Transverse colon (tissue), 4 donors: Measurements from ENCODE around the gene GOLGA6L10. TPM values are rescaled to one million over a fixed set of nuclear protein-coding genes. Genes with fewer than 3 reads are reported as not detected.
"Not testable (repeated sequence)": the region's sequence is repeated elsewhere in the genome, so short reads cannot be mapped to it uniquely, and the experiment has no call there.

Experiments
- DNase-seq: peaks from one replicate; pipeline ENCODE4 v3.0.0-alpha.2; 2019
- H3K27ac ChIP-seq, 4 donors: fragments of 200-600 bp; sonication (generic); 2 replicates each; pipeline ENCODE4 v1.5.1; 2016 to 2018; ENCODE audit warnings: inconsistent platforms in 4 of 4
- H3K27me3 ChIP-seq: fragments of 200-600 bp; sonication (generic); 2 replicates; pipeline ENCODE4 v1.5.1; 2017; ENCODE audit warnings: inconsistent platforms
- H3K36me3 ChIP-seq, 4 donors: fragments of 200-600 bp; sonication (generic); 2 replicates each; pipeline ENCODE4 v1.5.1; 2017 to 2019; ENCODE audit warnings: inconsistent platforms in 4 of 4
- H3K4me1 ChIP-seq, 4 donors: fragments of 200-600 bp; sonication (generic); 2 replicates each; pipeline ENCODE4 v1.5.1; 2017 to 2020; ENCODE audit warnings: inconsistent platforms in 4 of 4
- H3K4me3 ChIP-seq, 4 donors: fragments of 200-600 bp; sonication (generic); 1 replicate in 1 of 4; 2 replicates in 3 of 4; pipeline versions ENCODE4 v1.5.1 to v1.6.1; 2017 to 2019; ENCODE audit warnings: inconsistent platforms in 4 of 4
- H3K9me3 ChIP-seq, 2 donors: fragments of 200-600 bp; sonication (generic); 2 replicates each; pipeline ENCODE4 v1.5.1; 2017 to 2019; ENCODE audit warnings: inconsistent platforms in 2 of 2
- EP300 ChIP-seq: sonication (generic); formaldehyde crosslinking; IDR thresholded peaks from one replicate; pipeline ENCODE4 v1.6.1; 2017; ENCODE audit warnings: antibody characterized with exemption, low read depth
- POLR2A ChIP-seq: fragments of 450-650 bp; IDR thresholded peaks from one replicate; pipeline ENCODE4 v1.6.1; 2016; ENCODE audit warnings: antibody characterized with exemption, mild to moderate bottlenecking, moderate library complexity
- POLR2AphosphoS5 ChIP-seq, 3 donors: sonication (generic); formaldehyde crosslinking; IDR thresholded peaks; one replicate each; pipeline ENCODE4 v1.6.1; 2016; ENCODE audit warnings: antibody characterized with exemption in 3 of 3
- WGBS, 2 donors: methylation state at CpG; one replicate each; pipeline ENCODE4 v1.1.5; 2018; ENCODE audit warnings: low coverage in 1 of 2; 5-methylcytosine and 5-hydroxymethylcytosine counted together
- in situ Hi-C, 4 donors: fragments of 200-750 bp; cut with MboI; loops; one replicate each; pipeline versions ENCODE4 v1.15.0 to v1.15.1; 2017; ENCODE audit warnings: low sequenced_read_pairs in 3 of 4, low pct_ligation_motif_present in 1 of 4, low pct_unique_long_range_greater_than_20kb in 1 of 4
- intact Hi-C: fragments of 100-400 bp; cut with DNase I; formaldehyde crosslinking; loops from one replicate; pipeline ENCODE4 v1.15.1; 2023; ENCODE audit warnings: low total_unique reads
- total RNA-seq, 4 donors: library from RNA; depleted of rRNA; stranded (reverse); fragments of >200 nt; gene quantifications; one replicate each; pipeline ENCODE4 v1.1.0, GENCODE V29; 2016
- TF ChIP-seq, protein P1 (sequence below), 5 experiments: fragments of 200-600 bp in 3 of 5; fragments of 450-650 bp in 2 of 5; sonication (generic) in 3 of 5; IDR thresholded peaks; 1 replicate in 2 of 5; 2 replicates in 3 of 5; pipeline ENCODE4 v1.5.1; 2016 to 2017; ENCODE audit warnings: antibody characterized with exemption in 5 of 5, inconsistent platforms in 3 of 5, mild to moderate bottlenecking in 2 of 5, moderate library complexity in 1 of 5

GOLGA6L10 gene, protein sequence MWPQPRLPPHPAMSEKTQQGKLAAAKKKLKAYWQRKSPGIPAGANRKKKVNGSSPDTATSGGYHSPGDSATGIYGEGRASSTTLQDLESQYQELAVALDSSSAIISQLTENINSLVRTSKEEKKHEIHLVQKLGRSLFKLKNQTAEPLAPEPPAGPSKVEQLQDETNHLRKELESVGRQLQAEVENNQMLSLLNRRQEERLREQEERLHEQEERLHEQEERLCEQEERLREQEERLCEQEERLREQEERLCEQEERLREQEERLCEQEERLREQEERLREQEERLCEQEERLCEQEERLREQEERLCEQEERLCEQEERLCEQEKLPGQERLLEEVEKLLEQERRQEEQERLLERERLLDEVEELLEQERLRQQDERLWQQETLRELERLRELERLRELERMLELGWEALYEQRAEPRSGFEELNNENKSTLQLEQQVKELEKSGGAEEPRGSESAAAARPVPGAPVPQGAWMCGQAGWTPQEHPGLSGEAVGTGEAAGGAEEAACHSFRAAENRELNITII
- total RNA-seq: 10 to 100 TPM in 1 of 4 donors, 1 to 10 TPM in 2, not detected in 1; 1.2 to 17.1 (median 1.3) TPM

DNA sequence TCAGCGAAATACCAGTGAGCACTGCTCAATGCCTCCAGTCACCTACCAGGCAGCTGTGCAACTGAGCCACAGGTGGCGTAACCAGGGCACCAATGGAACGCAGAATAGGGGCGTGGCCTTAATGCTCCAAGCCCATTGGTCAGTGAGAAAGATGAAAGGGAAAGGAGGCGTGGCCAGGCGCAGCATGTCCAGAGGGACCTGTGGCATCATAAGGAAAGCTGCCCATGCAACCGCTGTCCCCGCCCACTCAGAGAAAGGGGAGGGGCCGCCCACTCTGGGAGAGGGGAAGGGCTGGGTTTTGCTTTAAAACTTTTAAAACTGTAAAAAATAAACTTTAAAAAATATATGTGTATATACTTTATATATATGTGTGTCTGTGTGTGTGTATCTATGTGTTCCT lies at the start of gene GOLGA6L10:
GOLGA6L10 (minus strand) TSS at position 101 of the 400 bp plus-strand sequence; CDS start at position 1, 100 bp downstream.
- H3K27ac ChIP-seq, DNase-seq, H3K4me3 ChIP-seq, H3K9me3 ChIP-seq, in situ Hi-C loops, H3K36me3 ChIP-seq, intact Hi-C loops, H3K4me1 ChIP-seq, H3K27me3 ChIP-seq: not testable (repeated sequence)
- WGBS, 2 donors: no CpG with 5 or more reads among the region's 9 CpGs

DNA sequence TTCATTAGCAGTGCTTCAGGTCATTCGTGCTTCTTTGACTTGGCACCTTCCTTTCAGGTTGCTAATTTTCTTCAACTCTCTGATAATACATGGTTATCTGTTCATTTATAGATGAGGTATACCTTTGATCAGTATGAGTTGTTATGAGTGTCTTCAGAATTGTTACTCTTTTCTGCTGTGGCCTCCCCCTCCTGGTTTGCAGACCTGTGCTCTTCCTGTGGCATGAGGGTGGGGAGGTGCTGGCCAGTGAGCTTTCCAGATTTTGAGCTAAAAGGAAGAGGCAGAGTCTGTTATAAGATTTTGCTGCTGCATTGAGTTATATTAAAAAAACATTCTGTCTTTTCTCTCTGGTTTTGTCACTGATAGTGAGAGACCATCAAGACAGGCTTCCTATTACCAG lies 49.5 kb upstream of the GOLGA6L10 start:
- in situ Hi-C loops: loop anchor here in 2 of 4 donors (25.0 kb wide), 2 partner anchors 139 to 189 kb away; partner anchors contain the start of gene RPS17 (in 1 of the 2)
- TF ChIP-seq POLR2A: no peak
- TF ChIP-seq EP300: no peak
- no peak for TF ChIP-seq POLR2AphosphoS5 (IDR thresholded peaks at IDR 0.05)
- TF ChIP-seq, protein P1, sequence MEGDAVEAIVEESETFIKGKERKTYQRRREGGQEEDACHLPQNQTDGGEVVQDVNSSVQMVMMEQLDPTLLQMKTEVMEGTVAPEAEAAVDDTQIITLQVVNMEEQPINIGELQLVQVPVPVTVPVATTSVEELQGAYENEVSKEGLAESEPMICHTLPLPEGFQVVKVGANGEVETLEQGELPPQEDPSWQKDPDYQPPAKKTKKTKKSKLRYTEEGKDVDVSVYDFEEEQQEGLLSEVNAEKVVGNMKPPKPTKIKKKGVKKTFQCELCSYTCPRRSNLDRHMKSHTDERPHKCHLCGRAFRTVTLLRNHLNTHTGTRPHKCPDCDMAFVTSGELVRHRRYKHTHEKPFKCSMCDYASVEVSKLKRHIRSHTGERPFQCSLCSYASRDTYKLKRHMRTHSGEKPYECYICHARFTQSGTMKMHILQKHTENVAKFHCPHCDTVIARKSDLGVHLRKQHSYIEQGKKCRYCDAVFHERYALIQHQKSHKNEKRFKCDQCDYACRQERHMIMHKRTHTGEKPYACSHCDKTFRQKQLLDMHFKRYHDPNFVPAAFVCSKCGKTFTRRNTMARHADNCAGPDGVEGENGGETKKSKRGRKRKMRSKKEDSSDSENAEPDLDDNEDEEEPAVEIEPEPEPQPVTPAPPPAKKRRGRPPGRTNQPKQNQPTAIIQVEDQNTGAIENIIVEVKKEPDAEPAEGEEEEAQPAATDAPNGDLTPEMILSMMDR (IDR thresholded peaks at IDR 0.05): no peak
- Histone ChIP-seq H3K9me3 (no peaks in the 10 kb centered on the region), H3K4me3 (no peak overlapping the region), H3K27ac (no peak overlapping the region), H3K4me1 (no peaks in the 10 kb centered on the region), H3K36me3 (no peaks in the 10 kb centered on the region), H3K27me3 (no peaks in the 10 kb centered on the region)
- intact Hi-C loops: no loop called here
- 100% methylated on average over 1 of the region's 1 CpG; no CpG with 5 or more reads in 1 of the 2 donors for WGBS, 2 donors
- no peak for DNase-seq

DNA sequence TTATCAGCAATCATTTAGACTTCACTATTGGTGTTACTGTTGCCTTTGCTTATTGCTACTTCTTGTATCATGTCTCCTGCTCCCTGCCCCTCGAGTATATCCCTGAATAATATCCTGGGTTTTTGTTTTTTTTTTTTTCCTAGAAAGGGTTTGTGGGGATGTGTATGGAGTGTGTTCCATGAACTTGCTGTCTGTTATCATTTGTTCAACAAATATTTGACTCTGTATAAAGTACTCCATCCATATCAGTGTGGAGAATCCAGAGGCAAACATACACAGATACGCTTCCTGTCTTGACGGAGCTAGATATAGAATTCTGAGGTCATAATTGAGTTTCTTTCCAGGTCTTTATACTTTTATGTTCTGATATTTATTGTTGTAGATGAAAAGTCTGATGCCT lies 48.5 kb upstream of the GOLGA6L10 start:
- in situ Hi-C loops: loop anchor here in 2 of 4 donors (25.0 kb wide), 2 partner anchors 139 to 189 kb away; partner anchors contain the start of gene RPS17 (in 1 of the 2)
- no peak overlapping the region for H3K27ac ChIP-seq
- 71 to 89% methylated on average over 3 of the region's 3 CpGs for WGBS, 2 donors
- H3K4me3 ChIP-seq: no peak overlapping the region
- no peaks in the 10 kb centered on the region for H3K27me3 ChIP-seq
- no peaks in the 10 kb centered on the region for H3K9me3 ChIP-seq
- DNase-seq: no peak
- TF ChIP-seq POLR2AphosphoS5 (IDR thresholded peaks at IDR 0.05) (no peak), EP300 (no peak), POLR2A (no peak)
- TF ChIP-seq, protein P1 (IDR thresholded peaks at IDR 0.05): no peak
- intact Hi-C loops: no loop called here
- H3K36me3 ChIP-seq: no peaks in the 10 kb centered on the region
- H3K4me1 ChIP-seq: no peaks in the 10 kb centered on the region

DNA sequence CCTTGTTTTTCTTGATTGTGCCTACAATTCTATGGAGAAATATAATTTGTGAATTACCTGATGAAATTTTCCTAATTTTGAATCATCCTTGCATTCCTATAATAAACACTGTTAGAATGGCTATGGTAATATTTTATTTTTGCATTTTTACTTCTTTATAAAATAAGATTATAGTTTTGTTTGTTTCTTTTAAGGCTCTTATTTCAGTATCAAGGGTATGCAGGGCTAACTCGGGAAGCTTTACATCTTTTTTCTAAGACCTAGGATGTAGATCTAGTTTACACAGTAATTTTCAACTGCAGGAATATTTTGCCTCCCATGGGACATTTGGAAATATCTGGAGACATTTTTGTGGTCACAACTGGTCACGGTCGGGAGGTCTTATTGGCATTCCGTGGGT lies 46.5 kb upstream of the GOLGA6L10 start:
- in situ Hi-C loops: loop anchor here in 2 of 4 donors (25.0 kb wide), 2 partner anchors 142 to 192 kb away; partner anchors contain the start of gene RPS17 (in 1 of the 2)
- 93% methylated on average over 1 of the region's 4 CpGs; no CpG with 5 or more reads in 1 of the 2 donors for WGBS, 2 donors

GRCh38 chr15:82393671-82394070 lies 44.4 kb upstream of the GOLGA6L10 start:
- TF ChIP-seq POLR2AphosphoS5 (IDR thresholded peaks at IDR 0.05) (no peak), POLR2A (no peak), EP300 (no peak)
- TF ChIP-seq, protein P1 (IDR thresholded peaks at IDR 0.05): no peak

More for the DNA sequence above, 46.5 kb upstream of the GOLGA6L10 start:
- H3K36me3 ChIP-seq, H3K4me3 ChIP-seq, H3K27me3 ChIP-seq, H3K9me3 ChIP-seq, H3K27ac ChIP-seq, DNase-seq, H3K4me1 ChIP-seq, intact Hi-C loops: not testable (repeated sequence)

GRCh38 chr15:82392077-82392476 lies 42.8 kb upstream of the GOLGA6L10 start:
- H3K4me3 ChIP-seq, H3K27ac ChIP-seq, H3K36me3 ChIP-seq, intact Hi-C loops, H3K4me1 ChIP-seq, DNase-seq, H3K27me3 ChIP-seq, H3K9me3 ChIP-seq: not testable (repeated sequence)
- in situ Hi-C loops: loop anchor here in 2 of 4 donors (25.0 kb wide), 2 partner anchors 145 to 195 kb away; partner anchors contain the start of gene RPS17 (in 1 of the 2)
- 87 to 100% methylated on average over 1 of the region's 1 CpG for WGBS, 2 donors

More at GRCh38 chr15:82393671-82394070, 44.4 kb upstream of the GOLGA6L10 start:
- Histone ChIP-seq H3K36me3 (no peaks in the 10 kb centered on the region), H3K27ac (no peak overlapping the region), H3K9me3 (no peaks in the 10 kb centered on the region), H3K4me1 (no peaks in the 10 kb centered on the region), H3K27me3 (no peaks in the 10 kb centered on the region), H3K4me3 (no peak overlapping the region)
- intact Hi-C loops (no loop called here), in situ Hi-C loops (loop anchor here in 2 of 4 donors (25.0 kb wide), 2 partner anchors 144 to 194 kb away; partner anchors contain the start of gene RPS17 (in 1 of the 2))
- DNase-seq: no peak
- 100% methylated on average over 4 of the region's 4 CpGs; no CpG with 5 or more reads in 1 of the 2 donors for WGBS, 2 donors

GRCh38 chr15:82390152-82390551 lies 40.9 kb upstream of the GOLGA6L10 start:
- WGBS, 2 donors: 90 to 93% methylated on average over 3 of the region's 3 CpGs
- in situ Hi-C loops: loop anchor here in 2 of 4 donors (25.0 kb wide), 2 partner anchors 147 to 197 kb away; partner anchors contain the start of gene RPS17 (in 1 of the 2)
- H3K36me3 ChIP-seq, H3K27me3 ChIP-seq, H3K4me3 ChIP-seq, H3K4me1 ChIP-seq, H3K9me3 ChIP-seq, H3K27ac ChIP-seq, intact Hi-C loops, DNase-seq: not testable (repeated sequence)
